ENCODE measurements around the gene SPANXN2.

- TF ChIP-seq CTCF (IDR thresholded peaks at IDR 0.05) (no peak), CEBPB (IDR thresholded peaks at IDR 0.05) (no peak), HOXA7 (CRISPR knock-in tag; IDR thresholded peaks at IDR 0.05) (no peak), POLR2A (IDR thresholded peaks at IDR 0.05; ENCODE audit: low read length) (no peak), REST (IDR thresholded peaks at IDR 0.05) (no peak), USF2 (IDR thresholded peaks at IDR 0.05) (no peak)
Observed at GRCh38 chrX:143726296-143726695, 5.7 kb upstream of the SPANXN2 start.

Measured in A549 (cell line).